Cardiac muscle cell (in vitro differentiated cells and primary cell): ENCODE data around the gene LRIG2. TPM values are rescaled to one million over a fixed set of nuclear protein-coding genes. Genes with fewer than 3 reads are reported as not detected.

Source experiments
- DNase-seq, 2 donors: peaks; one replicate each; pipeline versions ENCODE4 v3.0.0 to v3.0.0-alpha.2; 2010 to 2017; ENCODE audit warnings: low read depth in 1 of 2, low spot score in 1 of 2
- H3K27ac ChIP-seq: fragments of 200-600 bp; sonication (generic); 2 replicates; pipeline ENCODE4 v1.5.1; 2016
- H3K27me3 ChIP-seq: fragments of 200-600 bp; sonication (generic); 2 replicates; pipeline ENCODE4 v1.6.0; 2016; ENCODE audit warnings: control low read depth
- H3K36me3 ChIP-seq: fragments of 200-600 bp; sonication (generic); 2 replicates; pipeline ENCODE4 v1.5.1; 2016; ENCODE audit warnings: control low read depth
- H3K4me1 ChIP-seq: fragments of 200-600 bp; sonication (generic); 2 replicates; pipeline ENCODE4 v1.8.1; 2017; ENCODE audit warnings: low read depth, mild to moderate bottlenecking, mixed run types
- H3K4me3 ChIP-seq: fragments of 200-600 bp; sonication (generic); 2 replicates; pipeline ENCODE4 v1.5.1; 2016; ENCODE audit warnings: mild to moderate bottlenecking
- H3K9me3 ChIP-seq: fragments of 200-600 bp; sonication (generic); 2 replicates; pipeline ENCODE4 v1.5.1; 2017; ENCODE audit warnings: low read depth, mild to moderate bottlenecking, control low read depth
- polyA plus RNA-seq: library from polyadenylated mRNA; unstranded; fragments of >200 nt; fragmentation: Nextera tagmentation; extraction: Ambion mirVana; gene quantifications from 2 replicates; pipeline ENCODE4 v1.2.1, GENCODE V29; 2016
- total RNA-seq: library from RNA; depleted of rRNA; stranded (reverse); fragments of >200 nt; gene quantifications from 2 replicates; pipeline ENCODE4 v1.2.3, GENCODE V29; 2016
- TF ChIP-seq, protein P1 (sequence below): IDR thresholded peaks from 2 replicates; pipeline ENCODE4 v1.5.1; 2012; ENCODE audit warnings: low read depth, mild to moderate bottlenecking, low read length

Gene LRIG2
- total and polyA plus RNA-seq, 2 experiments from 2014 or later: 7.2 to 15.5 TPM

DNA sequence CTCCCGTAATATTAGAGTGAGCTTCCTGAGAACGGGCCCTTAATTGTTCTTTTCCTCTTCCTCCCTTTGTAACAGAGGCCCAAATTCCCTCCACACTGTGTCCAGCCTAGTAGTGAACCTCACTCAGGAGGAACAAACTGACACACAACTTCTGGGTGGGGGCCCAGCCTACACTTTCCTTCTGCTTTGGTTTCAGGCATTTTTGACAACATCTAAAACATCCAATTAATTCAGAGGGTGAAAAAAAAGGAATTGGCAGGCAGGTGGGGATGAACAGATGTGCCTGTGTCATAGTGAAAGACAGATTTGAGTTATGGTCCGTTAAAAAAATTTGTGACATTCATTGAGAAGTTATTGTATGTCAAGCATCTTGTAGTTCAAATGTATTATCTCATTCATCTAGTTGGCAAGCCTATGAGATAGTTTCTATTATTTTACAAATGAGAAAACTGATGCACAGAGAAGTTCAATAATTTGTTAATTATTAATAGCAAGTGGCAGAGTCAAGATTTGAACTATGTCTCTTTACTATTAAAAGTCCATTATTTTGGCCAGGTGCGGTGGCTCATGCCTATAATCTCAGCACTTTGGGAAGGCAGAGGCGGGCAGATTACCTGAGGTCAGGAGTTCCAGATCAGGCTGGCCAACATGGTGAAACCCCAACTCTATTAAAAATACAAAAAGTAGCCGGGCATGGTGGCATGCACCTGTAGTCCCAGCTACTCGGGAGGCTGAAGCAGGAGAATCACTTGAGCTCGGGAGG is 41.6 kb upstream of the LRIG2 start:
- H3K27me3 ChIP-seq: no peaks in the 10 kb centered on the region
- H3K4me1 ChIP-seq: peaks cover 32% of the 10 kb centered on the region
- H3K4me3 ChIP-seq: no peak overlapping the region
- TF ChIP-seq, protein P1, sequence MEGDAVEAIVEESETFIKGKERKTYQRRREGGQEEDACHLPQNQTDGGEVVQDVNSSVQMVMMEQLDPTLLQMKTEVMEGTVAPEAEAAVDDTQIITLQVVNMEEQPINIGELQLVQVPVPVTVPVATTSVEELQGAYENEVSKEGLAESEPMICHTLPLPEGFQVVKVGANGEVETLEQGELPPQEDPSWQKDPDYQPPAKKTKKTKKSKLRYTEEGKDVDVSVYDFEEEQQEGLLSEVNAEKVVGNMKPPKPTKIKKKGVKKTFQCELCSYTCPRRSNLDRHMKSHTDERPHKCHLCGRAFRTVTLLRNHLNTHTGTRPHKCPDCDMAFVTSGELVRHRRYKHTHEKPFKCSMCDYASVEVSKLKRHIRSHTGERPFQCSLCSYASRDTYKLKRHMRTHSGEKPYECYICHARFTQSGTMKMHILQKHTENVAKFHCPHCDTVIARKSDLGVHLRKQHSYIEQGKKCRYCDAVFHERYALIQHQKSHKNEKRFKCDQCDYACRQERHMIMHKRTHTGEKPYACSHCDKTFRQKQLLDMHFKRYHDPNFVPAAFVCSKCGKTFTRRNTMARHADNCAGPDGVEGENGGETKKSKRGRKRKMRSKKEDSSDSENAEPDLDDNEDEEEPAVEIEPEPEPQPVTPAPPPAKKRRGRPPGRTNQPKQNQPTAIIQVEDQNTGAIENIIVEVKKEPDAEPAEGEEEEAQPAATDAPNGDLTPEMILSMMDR: no peak
- no peak for DNase-seq
- H3K36me3 ChIP-seq: no peaks in the 10 kb centered on the region
- H3K27ac ChIP-seq: no peak overlapping the region
- H3K9me3 ChIP-seq: no peaks in the 10 kb centered on the region

DNA sequence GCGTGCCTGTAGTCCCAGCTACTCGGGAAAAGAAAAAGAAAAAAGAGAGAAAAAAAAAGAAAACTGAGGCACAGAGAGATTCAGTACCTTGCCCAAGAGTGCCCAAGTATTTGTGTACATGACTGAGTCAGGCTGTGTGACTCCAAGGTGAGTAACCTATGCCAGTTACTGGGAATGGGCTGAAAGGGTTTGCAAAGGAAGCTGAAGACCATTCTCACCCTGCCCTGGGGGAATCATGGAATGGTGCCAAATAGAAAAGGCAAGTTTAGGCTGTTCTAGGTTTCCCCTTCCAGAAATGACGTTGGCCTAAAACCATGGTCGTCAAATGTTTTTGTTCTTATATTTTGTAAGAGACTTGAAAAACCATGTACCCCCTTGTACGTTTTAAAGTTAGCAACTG is 37.9 kb upstream of the LRIG2 start:
- Histone ChIP-seq H3K27me3 (no peaks in the 10 kb centered on the region), H3K4me3 (no peak overlapping the region), H3K4me1 (peaks cover 23% of the 10 kb centered on the region), H3K27ac (no peak overlapping the region), H3K9me3 (no peaks in the 10 kb centered on the region), H3K36me3 (no peaks in the 10 kb centered on the region)
- DNase-seq: no peak
- TF ChIP-seq, protein P1: no peak

DNA sequence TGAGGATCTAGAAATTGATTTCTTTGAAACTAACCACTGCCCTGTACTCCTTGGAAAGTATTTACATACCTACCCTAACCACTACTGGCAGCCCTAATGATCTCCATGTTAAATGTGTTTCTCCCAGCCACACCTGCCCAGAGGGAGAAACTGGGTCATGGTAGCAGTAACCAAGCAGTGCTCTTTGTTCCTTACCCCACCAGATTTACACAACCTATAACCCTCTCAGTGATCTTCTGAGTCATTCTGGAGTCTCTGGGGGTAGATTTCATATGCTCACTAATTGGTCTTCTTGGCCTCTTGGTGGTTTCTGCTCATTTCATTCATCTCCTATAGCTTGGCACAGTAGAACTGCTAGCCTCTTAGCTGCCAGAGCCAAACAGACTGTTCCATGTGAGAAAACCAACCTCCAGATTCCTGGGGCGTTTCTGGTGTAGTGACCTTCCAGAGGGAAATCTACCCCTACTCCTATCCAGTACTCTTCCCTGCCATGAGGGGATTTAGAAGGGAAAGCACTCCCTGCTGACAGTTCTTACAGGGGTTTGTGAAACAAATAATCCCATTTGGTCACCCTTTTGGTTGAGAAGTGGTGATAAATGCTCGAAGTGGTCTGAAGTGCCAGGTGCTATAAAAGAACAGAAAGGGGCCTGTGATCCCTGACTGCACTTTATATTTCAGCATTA is 36.2 kb upstream of the LRIG2 start:
- H3K4me3 ChIP-seq: no peak overlapping the region
- no peak for DNase-seq
- H3K9me3 ChIP-seq: no peaks in the 10 kb centered on the region
- peak overlapping the region; percentile 58 for H3K27ac ChIP-seq
- H3K36me3 ChIP-seq: no peaks in the 10 kb centered on the region
- no peaks in the 10 kb centered on the region for H3K27me3 ChIP-seq
- TF ChIP-seq, protein P1: no peak
- peaks cover 28% of the 10 kb centered on the region for H3K4me1 ChIP-seq

DNA sequence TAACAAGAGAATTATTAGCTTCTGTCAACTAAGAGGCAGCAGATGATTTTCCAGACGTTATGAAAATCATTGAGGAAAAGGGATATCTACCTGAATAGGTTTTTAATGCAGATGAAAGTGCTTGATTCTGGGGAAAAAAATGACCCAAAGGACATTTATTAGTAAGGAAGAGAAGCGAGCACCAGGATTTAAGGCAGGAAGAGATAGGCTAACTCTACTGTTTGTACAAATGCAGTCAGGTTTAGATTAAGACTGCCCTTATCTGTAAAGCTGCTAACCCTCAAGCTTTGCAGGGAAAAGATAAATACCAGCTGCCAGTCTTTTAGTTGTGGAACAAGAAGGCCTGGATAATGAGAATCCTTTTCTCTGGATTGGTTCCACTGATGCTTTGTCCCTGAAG is 33.0 kb upstream of the LRIG2 start:
- Histone ChIP-seq H3K27me3 (no peaks in the 10 kb centered on the region), H3K27ac (peak overlapping the region; percentile 87), H3K4me1 (peaks cover 38% of the 10 kb centered on the region), H3K4me3 (no peak overlapping the region), H3K9me3 (no peaks in the 10 kb centered on the region), H3K36me3 (no peaks in the 10 kb centered on the region)
- TF ChIP-seq, protein P1: no peak
- peak; percentile 43 to 51 for DNase-seq

DNA sequence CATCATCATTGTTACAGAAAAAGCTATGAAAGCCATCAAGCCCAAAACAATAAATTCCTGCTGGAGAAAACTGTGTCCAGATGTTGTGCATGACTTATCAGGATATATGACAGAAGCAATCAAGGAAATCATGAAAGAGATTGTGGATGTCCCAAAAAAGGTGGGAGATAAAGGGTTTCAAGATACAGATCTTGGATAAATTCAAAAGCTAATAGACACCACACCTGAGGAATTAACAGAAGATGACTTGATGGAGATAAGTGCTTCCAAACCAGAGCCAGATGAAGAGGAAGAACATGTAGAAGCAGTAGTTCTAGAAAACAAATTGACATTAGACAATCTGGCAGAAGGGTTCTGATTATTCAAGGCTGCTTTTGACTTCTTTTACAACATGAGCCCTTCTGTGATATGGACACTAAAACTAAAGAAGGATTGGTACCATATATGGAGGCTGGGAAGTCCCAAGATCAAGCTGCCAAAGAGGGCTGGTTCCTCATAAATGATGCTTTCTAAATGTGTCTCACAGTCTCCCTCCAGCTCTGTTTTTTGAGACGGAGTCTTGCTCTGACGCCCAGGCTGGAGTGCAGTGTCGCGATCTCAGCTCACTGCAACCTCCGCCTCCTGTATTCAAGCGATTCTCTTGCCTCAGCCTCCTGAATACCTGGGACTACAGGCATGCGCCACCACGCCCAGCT is 32.1 kb upstream of the LRIG2 start:
- Histone ChIP-seq H3K27me3 (no peaks in the 10 kb centered on the region), H3K36me3 (no peaks in the 10 kb centered on the region), H3K27ac (peak overlapping the region; percentile 87), H3K4me3 (no peak overlapping the region), H3K9me3 (no peaks in the 10 kb centered on the region), H3K4me1 (peaks cover 38% of the 10 kb centered on the region)
- TF ChIP-seq, protein P1: no peak
- no peak for DNase-seq
